Measurements from ENCODE around the gene ZNF500.

DNA sequence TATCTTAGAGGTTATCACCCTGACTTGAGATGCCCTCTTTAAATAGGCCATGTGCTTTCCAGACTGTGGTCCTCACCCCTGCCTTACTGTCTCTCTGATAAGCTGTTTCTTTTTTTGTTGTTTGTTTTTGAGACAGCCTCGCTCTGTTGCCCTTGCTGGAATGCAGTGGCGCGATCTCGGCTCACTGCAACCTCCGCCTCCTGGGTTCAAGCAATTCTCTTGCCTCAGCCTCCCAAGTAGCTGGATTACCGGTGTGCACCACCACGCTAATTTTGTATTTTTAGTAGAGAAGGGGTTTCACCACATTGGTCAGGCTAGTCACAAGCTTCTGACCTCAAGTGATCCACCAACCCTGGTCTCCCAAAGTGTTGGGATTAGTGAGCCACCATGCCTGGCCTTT is 21.9 kb upstream of the ZNF500 start:
- no peak for TF ChIP-seq CTCF (IDR thresholded peaks at IDR 0.05)
- TF ChIP-seq EZH2 (IDR thresholded peaks at IDR 0.05; ENCODE audit: borderline replicate concordance, insufficient read depth, low read depth, low read length, poor library complexity, severe bottlenecking), result no peak

Data from B cell (primary cell).